GM19351 (cell line): Measurements from ENCODE around the gene IFNGR1.
"Not testable (repeated sequence)": the region's sequence is repeated elsewhere in the genome, so short reads cannot be mapped to it uniquely, and the experiment has no call there.

Experiments used
- ATAC-seq: cut with Tn5 transposase; IDR thresholded peaks from one replicate; pipeline ENCODE4 v1.9.1; 2021; ENCODE audit warnings: mild to moderate bottlenecking, moderate library complexity; ENCODE audit not compliant: unreplicated experiment

Gene IFNGR1

GRCh38 chr6:137218917-137219663, at the start of gene IFNGR1:
Gene IFNGR1, minus strand, starts transcription at chr6:137219385. Its CDS starts 58 bp downstream, at chr6:137219327.
- peak; percentile 74 for ATAC-seq

GRCh38 chr6:137268911-137269310, 49.7 kb upstream of the IFNGR1 start:
- ATAC-seq, result no peak

GRCh38 chr6:137266309-137266586, 47.1 kb upstream of the IFNGR1 start:
- no peak for ATAC-seq

- ATAC-seq, result no peak
Observed at GRCh38 chr6:137265561-137266308, 46.5 kb upstream of the IFNGR1 start.

GRCh38 chr6:137264311-137265075, 45.3 kb upstream of the IFNGR1 start:
- ATAC-seq, result no peak

- ATAC-seq, result peak; percentile 59
Observed at GRCh38 chr6:137261761-137262160, 42.6 kb upstream of the IFNGR1 start.

GRCh38 chr6:137261361-137261760, 42.2 kb upstream of the IFNGR1 start:
- no peak for ATAC-seq

GRCh38 chr6:137260217-137260616, 41.0 kb upstream of the IFNGR1 start:
- ATAC-seq, result no peak

GRCh38 chr6:137259349-137259748, 40.2 kb upstream of the IFNGR1 start:
- ATAC-seq, result no peak

- peak; percentile 77 for ATAC-seq
Observed at GRCh38 chr6:137258170-137258569, 39.0 kb upstream of the IFNGR1 start.

GRCh38 chr6:137256350-137257103, 37.3 kb upstream of the IFNGR1 start:
- no peak for ATAC-seq

GRCh38 chr6:137254966-137255365, 35.8 kb upstream of the IFNGR1 start:
- no peak for ATAC-seq

- ATAC-seq, result not testable (repeated sequence)
Observed at GRCh38 chr6:137254430-137254829, 35.2 kb upstream of the IFNGR1 start.

GRCh38 chr6:137248702-137249101, 29.5 kb upstream of the IFNGR1 start:
- ATAC-seq, result no peak

GRCh38 chr6:137247724-137248123, 28.5 kb upstream of the IFNGR1 start:
- no peak for ATAC-seq

- ATAC-seq, result no peak
Observed at GRCh38 chr6:137246791-137247202, 27.6 kb upstream of the IFNGR1 start.

- ATAC-seq, result no peak
Observed at GRCh38 chr6:137246164-137246563, 27.0 kb upstream of the IFNGR1 start.

GRCh38 chr6:137241481-137242038, 22.4 kb upstream of the IFNGR1 start:
- ATAC-seq, result no peak

- no peak for ATAC-seq
Observed at GRCh38 chr6:137240168-137240567, 21.0 kb upstream of the IFNGR1 start.

GRCh38 chr6:137237413-137238170, 18.4 kb upstream of the IFNGR1 start:
- ATAC-seq, result no peak
